Tibial nerve (tissue), 4 donors: Measurements from ENCODE around the gene PMIS2.

Experiments used
- EP300 ChIP-seq, 2 donors: sonication (generic); formaldehyde crosslinking; IDR thresholded peaks; one replicate each; pipeline ENCODE4 v1.6.1; 2017; ENCODE audit warnings: antibody characterized with exemption in 2 of 2, mild to moderate bottlenecking in 1 of 2
- TF ChIP-seq, protein P1 (sequence below), 5 experiments: fragments of 200-600 bp in 3 of 5; fragments of 450-650 bp in 2 of 5; sonication (generic) in 3 of 5; IDR thresholded peaks; one replicate each; pipeline ENCODE4 v1.5.1; 2016 to 2019; ENCODE audit warnings: antibody characterized with exemption in 5 of 5, mild to moderate bottlenecking in 3 of 5, moderate library complexity in 2 of 5

DNA sequence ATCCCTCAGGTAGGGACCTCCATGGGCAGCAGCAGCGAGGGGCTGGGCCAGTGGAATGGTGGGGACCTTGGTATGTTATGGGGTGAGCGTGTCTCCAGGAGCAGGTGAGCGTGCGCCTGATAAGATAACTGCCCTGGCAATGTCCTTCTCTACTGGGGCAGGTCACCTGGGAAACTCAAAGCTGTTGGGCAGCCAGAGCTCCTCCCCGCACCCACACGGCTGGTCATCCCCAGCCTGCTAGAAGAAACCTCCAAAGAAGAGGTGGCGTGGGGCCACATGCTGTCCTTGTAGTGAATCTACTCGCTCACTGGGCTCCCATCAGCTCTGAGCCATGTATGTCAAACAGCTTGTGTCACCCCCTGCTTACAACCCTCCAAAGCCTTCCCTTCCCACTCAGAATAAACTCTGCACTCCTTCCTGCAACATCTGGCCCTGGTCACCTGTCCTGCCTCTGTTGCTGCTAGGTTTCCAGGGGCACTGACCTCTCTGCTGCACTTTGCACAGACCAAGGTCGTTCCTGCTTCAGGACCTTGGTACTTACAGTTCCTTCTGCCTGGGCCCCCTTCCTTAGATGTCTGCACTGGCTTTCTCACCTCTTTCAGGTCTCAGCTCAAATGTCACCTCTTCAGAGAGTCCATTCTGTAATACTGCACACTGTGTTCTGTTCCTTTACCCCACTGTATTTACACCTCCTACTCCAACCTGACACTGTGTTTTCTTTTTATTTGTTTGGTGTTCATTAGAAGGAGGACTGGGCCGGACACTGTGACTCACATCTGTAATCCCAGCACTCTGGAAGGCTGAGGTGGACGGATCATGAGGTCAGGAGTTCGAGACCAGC is 20.7 kb upstream of the PMIS2 start:
- TF ChIP-seq, protein P1, sequence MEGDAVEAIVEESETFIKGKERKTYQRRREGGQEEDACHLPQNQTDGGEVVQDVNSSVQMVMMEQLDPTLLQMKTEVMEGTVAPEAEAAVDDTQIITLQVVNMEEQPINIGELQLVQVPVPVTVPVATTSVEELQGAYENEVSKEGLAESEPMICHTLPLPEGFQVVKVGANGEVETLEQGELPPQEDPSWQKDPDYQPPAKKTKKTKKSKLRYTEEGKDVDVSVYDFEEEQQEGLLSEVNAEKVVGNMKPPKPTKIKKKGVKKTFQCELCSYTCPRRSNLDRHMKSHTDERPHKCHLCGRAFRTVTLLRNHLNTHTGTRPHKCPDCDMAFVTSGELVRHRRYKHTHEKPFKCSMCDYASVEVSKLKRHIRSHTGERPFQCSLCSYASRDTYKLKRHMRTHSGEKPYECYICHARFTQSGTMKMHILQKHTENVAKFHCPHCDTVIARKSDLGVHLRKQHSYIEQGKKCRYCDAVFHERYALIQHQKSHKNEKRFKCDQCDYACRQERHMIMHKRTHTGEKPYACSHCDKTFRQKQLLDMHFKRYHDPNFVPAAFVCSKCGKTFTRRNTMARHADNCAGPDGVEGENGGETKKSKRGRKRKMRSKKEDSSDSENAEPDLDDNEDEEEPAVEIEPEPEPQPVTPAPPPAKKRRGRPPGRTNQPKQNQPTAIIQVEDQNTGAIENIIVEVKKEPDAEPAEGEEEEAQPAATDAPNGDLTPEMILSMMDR (IDR thresholded peaks at IDR 0.05) = no peak
- TF ChIP-seq EP300 (IDR thresholded peaks at IDR 0.05) = no peak
